Neutrophil (primary cell): ENCODE results near the gene FZR1.

Experiments used
- H3K27ac ChIP-seq: fragments of 200-600 bp; sonication (generic); 2 replicates; pipeline ENCODE4 v1.5.1; 2016; ENCODE audit warnings: mild to moderate bottlenecking, moderate library complexity
- H3K27me3 ChIP-seq: fragments of 200-600 bp; sonication (generic); 2 replicates; pipeline ENCODE4 v1.6.0; 2016; ENCODE audit warnings: mild to moderate bottlenecking
- H3K36me3 ChIP-seq: fragments of 200-600 bp; sonication (generic); 2 replicates; pipeline ENCODE4 v1.5.1; 2017
- H3K4me1 ChIP-seq, 2 experiments: fragments of 200-600 bp in 1 of 2; sonication (generic) in 1 of 2; 1 replicate in 1 of 2; 2 replicates in 1 of 2; pipeline versions ENCODE4 v1.5.1 to v1.6.1; 2013 to 2016; ENCODE audit warnings: low read depth in 1 of 2, low read length in 1 of 2, mild to moderate bottlenecking in 1 of 2, moderate library complexity in 1 of 2; ENCODE audit not compliant: control insufficient read depth in 1 of 2, insufficient read depth in 1 of 2
- H3K4me3 ChIP-seq, 2 experiments: fragments of 200-600 bp in 1 of 2; sonication (generic) in 1 of 2; 1 replicate in 1 of 2; 2 replicates in 1 of 2; pipeline ENCODE4 v1.5.1; 2013 to 2016; ENCODE audit warnings: low read depth in 1 of 2, low read length in 1 of 2, mild to moderate bottlenecking in 1 of 2, moderate library complexity in 1 of 2
- H3K9me3 ChIP-seq: fragments of 200-600 bp; sonication (generic); 2 replicates; pipeline ENCODE4 v1.5.1; 2016
- TF ChIP-seq, protein P1 (sequence below): fragments of 200-600 bp; sonication (generic); IDR thresholded peaks from 2 replicates; pipeline ENCODE4 v1.5.1; 2016; ENCODE audit warnings: antibody characterized with exemption

Gene FZR1

DNA sequence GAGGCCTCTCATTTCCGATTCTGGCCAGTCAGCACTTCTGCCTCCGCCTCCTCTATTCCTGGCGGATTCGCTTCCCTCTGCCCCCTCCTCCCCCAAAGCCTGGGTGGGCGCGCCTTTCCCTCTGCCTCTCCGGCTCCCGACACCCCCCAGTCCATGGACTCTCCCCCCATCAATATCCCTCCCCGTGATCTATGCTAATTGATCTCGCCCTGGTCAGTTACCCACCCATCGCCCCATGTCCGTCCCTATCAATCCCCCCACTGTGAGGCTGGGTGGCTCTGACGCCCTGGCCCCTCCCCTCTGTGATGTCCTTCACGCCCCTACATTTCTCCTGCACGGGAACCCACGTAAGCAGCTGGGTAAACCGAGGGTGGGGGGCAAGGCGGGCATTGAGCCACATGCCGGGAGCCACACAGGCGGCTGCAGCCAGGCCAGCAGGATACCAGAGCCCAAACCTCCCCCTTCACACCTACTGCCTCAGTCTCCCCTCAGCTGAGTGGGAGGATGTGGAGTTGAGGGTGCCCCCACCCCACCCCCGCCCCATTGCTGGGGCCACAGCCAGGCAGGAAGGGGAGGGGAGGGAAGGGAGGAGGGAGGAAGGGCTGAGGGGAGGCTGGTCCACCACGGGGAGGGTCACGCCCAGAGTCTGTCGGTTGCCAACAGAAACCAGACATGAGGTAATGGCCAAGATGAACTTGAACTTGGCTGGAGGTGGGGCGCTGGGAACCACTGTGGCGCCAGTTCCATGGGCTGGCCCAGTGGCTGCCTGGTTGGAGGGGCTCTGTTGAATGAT is 46.8 kb upstream of the FZR1 start:
- no peaks in the 10 kb centered on the region for H3K9me3 ChIP-seq
- H3K36me3 ChIP-seq = peaks cover 87% of the 10 kb centered on the region
- no peaks in the 10 kb centered on the region for H3K4me1 ChIP-seq
- no peak overlapping the region for H3K4me3 ChIP-seq
- no peaks in the 10 kb centered on the region for H3K27me3 ChIP-seq
- H3K27ac ChIP-seq = no peak overlapping the region
- TF ChIP-seq, protein P1, sequence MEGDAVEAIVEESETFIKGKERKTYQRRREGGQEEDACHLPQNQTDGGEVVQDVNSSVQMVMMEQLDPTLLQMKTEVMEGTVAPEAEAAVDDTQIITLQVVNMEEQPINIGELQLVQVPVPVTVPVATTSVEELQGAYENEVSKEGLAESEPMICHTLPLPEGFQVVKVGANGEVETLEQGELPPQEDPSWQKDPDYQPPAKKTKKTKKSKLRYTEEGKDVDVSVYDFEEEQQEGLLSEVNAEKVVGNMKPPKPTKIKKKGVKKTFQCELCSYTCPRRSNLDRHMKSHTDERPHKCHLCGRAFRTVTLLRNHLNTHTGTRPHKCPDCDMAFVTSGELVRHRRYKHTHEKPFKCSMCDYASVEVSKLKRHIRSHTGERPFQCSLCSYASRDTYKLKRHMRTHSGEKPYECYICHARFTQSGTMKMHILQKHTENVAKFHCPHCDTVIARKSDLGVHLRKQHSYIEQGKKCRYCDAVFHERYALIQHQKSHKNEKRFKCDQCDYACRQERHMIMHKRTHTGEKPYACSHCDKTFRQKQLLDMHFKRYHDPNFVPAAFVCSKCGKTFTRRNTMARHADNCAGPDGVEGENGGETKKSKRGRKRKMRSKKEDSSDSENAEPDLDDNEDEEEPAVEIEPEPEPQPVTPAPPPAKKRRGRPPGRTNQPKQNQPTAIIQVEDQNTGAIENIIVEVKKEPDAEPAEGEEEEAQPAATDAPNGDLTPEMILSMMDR = no peak

DNA sequence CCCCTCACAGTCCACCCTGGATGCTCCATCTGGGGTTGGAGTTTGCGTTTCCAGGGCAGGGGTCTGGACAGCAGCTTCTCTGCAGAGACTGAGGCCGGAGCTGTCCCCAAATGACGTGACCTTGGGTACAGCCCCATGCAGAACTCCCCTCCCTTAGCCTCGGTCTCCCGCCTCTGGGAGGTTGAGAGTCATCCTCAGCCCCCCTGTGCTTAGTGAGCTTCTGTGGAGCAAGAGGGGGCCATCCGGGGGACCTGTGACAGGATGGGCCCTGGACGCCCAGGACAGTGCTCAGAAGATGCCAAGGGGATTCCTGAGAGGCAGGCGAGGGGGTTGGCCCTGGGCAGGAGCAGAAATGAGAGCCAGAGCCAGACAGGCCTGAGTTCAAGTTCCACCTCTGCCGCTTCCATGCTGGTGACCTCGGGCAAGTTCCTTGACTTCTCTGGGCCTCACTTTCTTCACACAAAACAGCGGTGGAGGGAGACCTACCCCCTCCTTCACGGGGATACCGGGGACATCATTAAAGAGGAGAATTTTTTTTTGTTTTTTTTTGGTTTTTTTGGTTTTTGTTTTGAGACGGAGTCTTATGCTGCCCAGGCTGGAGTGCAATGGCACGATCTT is 46.0 kb upstream of the FZR1 start:
- H3K36me3 ChIP-seq = peaks cover 85% of the 10 kb centered on the region
- H3K27me3 ChIP-seq = no peaks in the 10 kb centered on the region
- TF ChIP-seq, protein P1 = no peak
- H3K4me3 ChIP-seq = no peak overlapping the region
- no peak overlapping the region for H3K27ac ChIP-seq
- no peaks in the 10 kb centered on the region for H3K4me1 ChIP-seq
- H3K9me3 ChIP-seq = no peaks in the 10 kb centered on the region

DNA sequence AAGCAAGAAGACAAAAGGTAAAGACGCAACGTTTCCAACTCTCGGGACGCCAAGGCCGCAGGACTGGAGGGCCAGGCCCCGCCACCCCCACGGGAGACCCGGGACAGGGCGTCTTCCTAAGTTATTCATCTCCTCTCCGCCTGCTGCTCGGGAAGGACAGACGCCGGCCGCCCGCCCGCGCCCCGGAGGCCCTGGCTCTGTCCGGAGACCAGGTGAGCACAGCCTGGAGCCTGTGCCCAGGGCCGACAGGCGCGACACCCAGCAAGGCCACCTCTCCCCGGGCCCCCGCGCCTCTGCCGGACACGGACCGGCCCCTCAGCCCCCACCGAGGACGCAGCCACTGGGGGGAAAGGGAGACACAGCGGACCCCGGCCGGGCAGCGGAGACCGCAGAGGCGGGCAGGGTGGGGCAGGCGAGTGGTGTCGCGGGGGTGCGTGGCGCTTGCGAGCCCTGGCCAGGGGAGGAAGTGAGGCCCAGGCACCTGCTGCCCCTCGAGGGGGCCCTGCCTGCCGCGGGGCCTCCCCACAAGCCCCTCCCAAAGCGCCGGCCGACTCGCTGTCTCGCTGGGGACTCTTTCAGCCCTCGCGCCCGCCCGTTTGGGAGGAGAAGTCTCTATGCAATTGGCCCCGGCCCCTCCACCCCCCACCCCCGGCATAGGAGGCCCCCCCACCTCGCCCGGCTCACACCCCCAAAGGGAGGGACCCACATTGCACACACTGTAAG is 43.0 kb upstream of the FZR1 start:
- no peak overlapping the region for H3K4me3 ChIP-seq
- peaks cover 60% of the 10 kb centered on the region for H3K36me3 ChIP-seq
- no peaks in the 10 kb centered on the region for H3K27me3 ChIP-seq
- TF ChIP-seq, protein P1 = no peak
- no peaks in the 10 kb centered on the region for H3K4me1 ChIP-seq
- no peaks in the 10 kb centered on the region for H3K9me3 ChIP-seq
- no peak overlapping the region for H3K27ac ChIP-seq

DNA sequence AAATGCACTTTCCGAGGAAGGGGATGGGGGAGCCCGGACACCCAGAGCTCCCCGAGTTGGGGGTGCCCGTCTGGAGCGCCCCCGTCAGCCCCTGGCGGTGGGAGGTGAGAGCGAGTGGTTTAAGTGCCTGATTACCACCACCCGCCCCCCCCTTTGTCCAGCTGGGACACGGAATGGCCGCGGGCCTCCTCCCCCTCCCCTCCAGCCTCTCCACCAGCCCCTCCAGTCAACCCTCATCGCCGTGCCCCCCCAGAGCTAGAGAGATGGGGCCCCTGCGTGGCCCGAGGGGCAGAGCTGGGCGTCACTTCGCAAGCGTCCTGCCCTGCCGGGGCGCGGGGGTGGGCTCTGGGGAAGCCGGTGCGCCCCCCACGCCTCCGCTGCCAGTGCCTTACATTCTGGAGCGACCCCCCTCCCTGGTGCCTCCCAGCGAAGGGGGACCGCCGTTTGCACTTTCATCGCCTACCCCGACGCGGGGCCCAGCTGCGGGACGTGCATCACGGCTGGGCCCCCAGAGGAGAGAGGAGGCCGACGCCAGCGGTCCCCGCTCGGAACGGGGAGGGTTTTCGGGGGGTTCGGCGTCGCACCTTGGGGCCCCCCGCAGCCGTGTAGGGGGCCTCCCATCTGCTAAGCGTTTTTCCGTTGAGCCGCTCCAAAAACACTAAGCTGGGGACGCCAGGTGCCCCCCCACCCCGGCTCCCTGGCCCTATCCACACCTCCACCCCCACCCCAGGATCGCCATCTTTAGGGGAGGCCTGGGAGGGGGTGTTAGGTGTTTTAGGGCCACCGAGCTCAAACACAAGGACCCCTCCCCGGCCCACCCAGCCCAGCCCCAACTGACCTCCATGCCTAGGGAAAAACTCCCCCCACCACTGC is 42.2 kb upstream of the FZR1 start:
- peaks cover 52% of the 10 kb centered on the region for H3K36me3 ChIP-seq
- no peaks in the 10 kb centered on the region for H3K4me1 ChIP-seq
- no peak overlapping the region for H3K27ac ChIP-seq
- no peaks in the 10 kb centered on the region for H3K27me3 ChIP-seq
- TF ChIP-seq, protein P1 = no peak
- no peaks in the 10 kb centered on the region for H3K9me3 ChIP-seq
- no peak overlapping the region for H3K4me3 ChIP-seq

DNA sequence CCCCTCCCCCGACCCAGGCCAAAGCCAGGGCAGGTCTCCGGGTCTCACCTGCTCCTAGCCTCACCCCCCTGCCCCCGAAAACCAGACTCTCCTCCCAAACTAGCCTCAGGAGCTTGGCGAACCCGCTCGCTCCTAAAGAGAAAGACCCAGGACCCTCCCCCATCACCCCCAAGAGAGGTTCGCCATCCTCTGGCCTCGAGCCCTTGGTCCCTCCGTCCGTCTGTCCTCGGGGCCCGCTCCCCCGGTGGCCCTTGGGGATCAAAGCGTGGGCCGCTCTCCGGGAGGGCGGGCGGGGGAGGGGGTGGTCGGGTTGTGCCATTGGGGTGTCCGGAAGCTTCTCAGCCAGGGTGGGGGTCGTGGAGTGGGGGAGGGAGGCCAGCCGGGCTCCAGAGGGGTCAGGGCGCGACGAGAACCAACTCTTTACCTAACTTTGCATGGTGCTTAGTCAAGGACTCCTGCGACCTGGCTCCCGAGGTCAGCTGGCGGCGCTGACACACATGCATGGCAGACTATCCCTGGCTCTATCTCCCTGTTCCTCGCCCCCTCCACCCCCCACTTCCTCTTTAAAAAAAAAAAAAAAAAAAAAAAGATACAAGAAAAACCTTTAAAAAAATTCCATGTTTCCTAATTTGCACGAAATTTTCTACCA is 41.4 kb upstream of the FZR1 start:
- no peaks in the 10 kb centered on the region for H3K9me3 ChIP-seq
- peaks cover 44% of the 10 kb centered on the region for H3K36me3 ChIP-seq
- TF ChIP-seq, protein P1 = no peak
- H3K4me1 ChIP-seq = no peaks in the 10 kb centered on the region
- no peak overlapping the region for H3K27ac ChIP-seq
- no peaks in the 10 kb centered on the region for H3K27me3 ChIP-seq
- H3K4me3 ChIP-seq = no peak overlapping the region
